Measurements from ENCODE around the gene DHRS3.
A peak's percentile ranks its signal among the peaks of the same experiment; 100 is the strongest.

DHRS3 gene

DNA sequence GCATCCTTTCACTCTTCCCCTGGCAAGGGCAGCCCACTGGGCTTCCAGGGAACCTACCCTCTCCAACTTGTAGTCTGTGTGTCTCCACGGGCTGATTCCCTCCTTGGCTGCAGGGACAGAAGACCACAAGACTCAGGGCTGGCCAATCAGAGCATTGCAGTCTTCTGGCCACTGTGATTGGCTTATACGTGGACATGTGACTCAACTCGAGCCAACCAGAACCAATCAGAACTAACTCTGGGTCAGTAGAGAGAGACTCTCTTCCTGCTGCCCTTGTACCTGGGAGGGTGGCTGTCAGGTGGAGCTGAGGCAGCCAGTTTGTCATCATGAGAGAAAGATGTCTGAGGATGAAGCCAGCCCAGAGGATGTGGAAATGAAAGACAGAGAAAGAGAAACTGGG, 64.0 kb downstream of the DHRS3 start:
- Histone ChIP-seq H3K79me1 (ENCODE audit: low read depth, low read length) (no peaks in the 10 kb centered on the region), H3K18ac (ENCODE audit: low read length) (peak overlapping the region; percentile 6), H3K9me3 (replicated peaks in 1 of 2; ENCODE audit: control insufficient read depth in 2 of 2, insufficient read depth in 1 of 2, low read depth in 1 of 2, low read length in 2 of 2) (peaks cover 0 to 2% of the 10 kb centered on the region in 2 donors), H2BK12ac (ENCODE audit: low read length) (no peak overlapping the region), H3K4me1 (ENCODE audit: control insufficient read depth in 2 of 2, insufficient read depth in 1 of 2, low read depth in 1 of 2, low read length in 2 of 2) (peaks cover 7 to 34% of the 10 kb centered on the region in 2 donors), H2BK120ac (ENCODE audit: low read depth, low read length) (no peak overlapping the region), H3K14ac (ENCODE audit: low read length) (no peak overlapping the region), H3K36me3 (replicated peaks in 1 of 2; ENCODE audit: control insufficient read depth in 2 of 2, insufficient read depth in 2 of 2, low read length in 2 of 2) (no peaks in the 10 kb centered on the region), H3K4me2 (ENCODE audit: insufficient read depth, low read length, poor library complexity, severe bottlenecking) (no peak overlapping the region), H4K8ac (ENCODE audit: low read depth, low read length) (no peak overlapping the region), H2BK5ac (ENCODE audit: low read length) (no peak overlapping the region), H3K23ac (ENCODE audit: low read depth, low read length, poor library complexity) (peak overlapping the region; percentile 12), H3K27me3 (ENCODE audit: control insufficient read depth in 3 of 3, insufficient read depth in 3 of 3, low read depth in 1 of 3, low read length in 3 of 3) (no peaks in the 10 kb centered on the region), H3K9ac (ENCODE audit: low read depth, low read length, poor library complexity) (peak overlapping the region; percentile 39), H3K4me3 (ENCODE audit: low read length in 2 of 2) (no peak overlapping the region), H2AFZ (ENCODE audit: low read length) (no peak overlapping the region), H3K4ac (ENCODE audit: low read length) (no peak overlapping the region), H3K27ac (replicated peaks; ENCODE audit: low read length) (no peak overlapping the region), H4K91ac (ENCODE audit: low read depth, low read length, poor library complexity) (no peak overlapping the region), H2BK15ac (ENCODE audit: low read length) (no peak overlapping the region), H2AK5ac (ENCODE audit: low read depth, low read length) (peak overlapping the region; percentile 99)
- DNase-seq (ENCODE audit: low spot score), result no peak
- no CpG with 5 or more reads among the region's 3 CpGs for WGBS, 2 donors (ENCODE audit: extremely low coverage in 2 of 2, insufficient read length in 2 of 2, insufficient replicate concordance in 1 of 2)

GRCh38 chr1:12552951-12553921, 64.8 kb downstream of the DHRS3 start:
- no peak overlapping the region for H3K4me3 ChIP-seq (ENCODE audit: low read length in 2 of 2)
- no peaks in the 10 kb centered on the region for H3K79me1 ChIP-seq (ENCODE audit: low read depth, low read length)
- no peak overlapping the region for H2BK120ac ChIP-seq (ENCODE audit: low read depth, low read length)
- no peak overlapping the region for H4K8ac ChIP-seq (ENCODE audit: low read depth, low read length)
- H3K27me3 ChIP-seq (ENCODE audit: control insufficient read depth in 3 of 3, insufficient read depth in 3 of 3, low read depth in 1 of 3, low read length in 3 of 3), result no peaks in the 10 kb centered on the region
- H2BK12ac ChIP-seq (ENCODE audit: low read length), result peak overlapping the region; percentile 80
- H3K4me1 ChIP-seq (ENCODE audit: control insufficient read depth in 2 of 2, insufficient read depth in 1 of 2, low read depth in 1 of 2, low read length in 2 of 2), result peaks cover 7 to 38% of the 10 kb centered on the region in 2 donors
- peak overlapping the region; percentile 25 for H3K14ac ChIP-seq (ENCODE audit: low read length)
- peaks cover 0 to 2% of the 10 kb centered on the region in 2 donors for H3K9me3 ChIP-seq (replicated peaks in 1 of 2; ENCODE audit: control insufficient read depth in 2 of 2, insufficient read depth in 1 of 2, low read depth in 1 of 2, low read length in 2 of 2)
- H4K91ac ChIP-seq (ENCODE audit: low read depth, low read length, poor library complexity), result peak overlapping the region; percentile 62
- peak overlapping the region; percentile 73 for H2BK5ac ChIP-seq (ENCODE audit: low read length)
- peak overlapping the region; percentile 76 for H2BK15ac ChIP-seq (ENCODE audit: low read length)
- H2AFZ ChIP-seq (ENCODE audit: low read length), result no peak overlapping the region
- WGBS, 2 donors (ENCODE audit: extremely low coverage in 2 of 2, insufficient read length in 2 of 2, insufficient replicate concordance in 1 of 2), result no CpG with 5 or more reads among the region's 16 CpGs
- H3K27ac ChIP-seq (replicated peaks; ENCODE audit: low read length), result no peak overlapping the region
- peak overlapping the region; percentile 94 for H3K18ac ChIP-seq (ENCODE audit: low read length)
- H3K9ac ChIP-seq (ENCODE audit: low read depth, low read length, poor library complexity), result no peak overlapping the region
- peak overlapping the region; percentile 99 for H2AK5ac ChIP-seq (ENCODE audit: low read depth, low read length)
- no peak for DNase-seq (ENCODE audit: low spot score)
- H3K23ac ChIP-seq (ENCODE audit: low read depth, low read length, poor library complexity), result peak overlapping the region; percentile 45
- H3K4me2 ChIP-seq (ENCODE audit: insufficient read depth, low read length, poor library complexity, severe bottlenecking), result no peak overlapping the region
- no peaks in the 10 kb centered on the region for H3K36me3 ChIP-seq (replicated peaks in 1 of 2; ENCODE audit: control insufficient read depth in 2 of 2, insufficient read depth in 2 of 2, low read length in 2 of 2)
- peak overlapping the region; percentile 2 for H3K4ac ChIP-seq (ENCODE audit: low read length)

DNA sequence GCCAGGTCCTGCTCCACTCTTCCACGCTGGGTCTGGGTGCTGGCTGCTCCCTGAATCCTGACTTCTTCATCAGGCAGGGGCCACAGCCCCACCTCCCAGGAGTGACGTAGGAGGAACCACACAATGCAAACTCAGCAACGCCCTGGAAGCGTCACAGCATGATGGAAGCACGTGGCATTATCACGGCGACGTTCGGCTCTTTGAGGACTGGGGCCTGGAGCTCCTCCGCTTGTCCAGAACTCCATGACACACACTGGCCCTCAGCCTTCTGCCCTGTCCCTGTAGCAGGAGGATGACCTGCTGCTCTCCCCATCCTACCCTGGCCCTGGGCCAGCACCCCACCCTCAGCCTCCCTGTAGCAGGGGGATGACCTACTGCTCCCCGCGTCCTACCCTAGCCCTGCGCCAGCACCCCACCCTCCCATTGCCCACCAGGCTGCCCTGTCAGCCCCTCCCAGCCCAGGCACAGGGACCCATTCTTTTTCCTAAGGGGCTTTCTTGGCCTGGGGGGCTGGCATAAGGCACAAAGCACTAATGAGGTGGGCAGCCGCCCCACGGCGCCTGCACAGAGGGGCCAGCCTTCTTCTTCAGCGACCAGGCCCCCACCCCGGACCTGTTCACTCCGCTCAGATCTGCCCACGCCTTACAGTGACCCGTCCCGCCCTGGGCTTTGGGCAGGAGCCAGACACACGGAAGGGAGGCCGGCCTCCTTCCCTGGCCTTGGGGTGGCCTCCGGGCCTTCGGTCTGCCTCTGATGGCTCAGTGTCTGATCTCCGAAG, 65.7 kb downstream of the DHRS3 start:
- Histone ChIP-seq H3K4me3 (ENCODE audit: low read length in 2 of 2) (no peak overlapping the region), H3K9ac (ENCODE audit: low read depth, low read length, poor library complexity) (peak overlapping the region; percentile 30), H3K27ac (replicated peaks; ENCODE audit: low read length) (no peak overlapping the region), H3K9me3 (replicated peaks in 1 of 2; ENCODE audit: control insufficient read depth in 2 of 2, insufficient read depth in 1 of 2, low read depth in 1 of 2, low read length in 2 of 2) (peaks cover 0 to under 1% of the 10 kb centered on the region in 2 donors), H3K14ac (ENCODE audit: low read length) (peak overlapping the region; percentile 25), H3K23ac (ENCODE audit: low read depth, low read length, poor library complexity) (peak overlapping the region; percentile 59), H2BK12ac (ENCODE audit: low read length) (peak overlapping the region; percentile 98), H4K91ac (ENCODE audit: low read depth, low read length, poor library complexity) (peak overlapping the region; percentile 62), H3K4me1 (ENCODE audit: control insufficient read depth in 2 of 2, insufficient read depth in 1 of 2, low read depth in 1 of 2, low read length in 2 of 2) (peaks cover 7 to 38% of the 10 kb centered on the region in 2 donors), H3K4me2 (ENCODE audit: insufficient read depth, low read length, poor library complexity, severe bottlenecking) (no peak overlapping the region), H3K36me3 (replicated peaks in 1 of 2; ENCODE audit: control insufficient read depth in 2 of 2, insufficient read depth in 2 of 2, low read length in 2 of 2) (no peaks in the 10 kb centered on the region), H2BK15ac (ENCODE audit: low read length) (peak overlapping the region; percentile 76), H2BK120ac (ENCODE audit: low read depth, low read length) (peak overlapping the region; percentile 99), H3K79me1 (ENCODE audit: low read depth, low read length) (no peaks in the 10 kb centered on the region), H4K8ac (ENCODE audit: low read depth, low read length) (no peak overlapping the region), H2AK5ac (ENCODE audit: low read depth, low read length) (peak overlapping the region; percentile 99), H3K27me3 (ENCODE audit: control insufficient read depth in 3 of 3, insufficient read depth in 3 of 3, low read depth in 1 of 3, low read length in 3 of 3) (no peaks in the 10 kb centered on the region), H3K4ac (ENCODE audit: low read length) (peak overlapping the region; percentile 96), H2AFZ (ENCODE audit: low read length) (no peak overlapping the region), H3K18ac (ENCODE audit: low read length) (peak overlapping the region; percentile 94), H2BK5ac (ENCODE audit: low read length) (peak overlapping the region; percentile 73)
- WGBS, 2 donors (ENCODE audit: extremely low coverage in 2 of 2, insufficient read length in 2 of 2, insufficient replicate concordance in 1 of 2), result no CpG with 5 or more reads among the region's 27 CpGs
- DNase-seq (ENCODE audit: low spot score), result no peak

- Histone ChIP-seq H3K79me1 (ENCODE audit: low read depth, low read length) (no peaks in the 10 kb centered on the region), H3K4me3 (ENCODE audit: low read length in 2 of 2) (no peak overlapping the region), H3K23ac (ENCODE audit: low read depth, low read length, poor library complexity) (no peak overlapping the region), H2BK120ac (ENCODE audit: low read depth, low read length) (peak overlapping the region; percentile 52), H3K27me3 (ENCODE audit: control insufficient read depth in 3 of 3, insufficient read depth in 3 of 3, low read depth in 1 of 3, low read length in 3 of 3) (no peaks in the 10 kb centered on the region), H3K4me2 (ENCODE audit: insufficient read depth, low read length, poor library complexity, severe bottlenecking) (no peak overlapping the region), H3K9ac (ENCODE audit: low read depth, low read length, poor library complexity) (no peak overlapping the region), H3K9me3 (replicated peaks in 1 of 2; ENCODE audit: control insufficient read depth in 2 of 2, insufficient read depth in 1 of 2, low read depth in 1 of 2, low read length in 2 of 2) (no peaks in the 10 kb centered on the region), H2BK5ac (ENCODE audit: low read length) (peak overlapping the region; percentile 73), H2BK15ac (ENCODE audit: low read length) (peak overlapping the region; percentile 76), H3K14ac (ENCODE audit: low read length) (peak overlapping the region; percentile 25), H3K4ac (ENCODE audit: low read length) (no peak overlapping the region), H2AFZ (ENCODE audit: low read length) (no peak overlapping the region), H2AK5ac (ENCODE audit: low read depth, low read length) (peak overlapping the region; percentile 99), H2BK12ac (ENCODE audit: low read length) (no peak overlapping the region), H3K36me3 (replicated peaks in 1 of 2; ENCODE audit: control insufficient read depth in 2 of 2, insufficient read depth in 2 of 2, low read length in 2 of 2) (no peaks in the 10 kb centered on the region), H3K18ac (ENCODE audit: low read length) (peak overlapping the region; percentile 94), H4K91ac (ENCODE audit: low read depth, low read length, poor library complexity) (peak overlapping the region; percentile 11), H4K8ac (ENCODE audit: low read depth, low read length) (no peak overlapping the region), H3K4me1 (ENCODE audit: control insufficient read depth in 2 of 2, insufficient read depth in 1 of 2, low read depth in 1 of 2, low read length in 2 of 2) (peaks cover 7 to 34% of the 10 kb centered on the region in 2 donors), H3K27ac (replicated peaks; ENCODE audit: low read length) (no peak overlapping the region)
- DNase-seq (ENCODE audit: low spot score), result no peak
Measured at GRCh38 chr1:12551584-12551983, 66.4 kb downstream of the DHRS3 start.

Data from neuronal stem cell (in vitro differentiated cells).